Measurements from ENCODE around the gene WWC1.

The WWC1 gene

GRCh38 chr5:168357876-168358275 is 66.4 kb downstream of the WWC1 start:
- DNase-seq (ENCODE audit: extremely low spot score, insufficient read length, low read depth) (no peak), FAIRE-seq (no peak)

DNA sequence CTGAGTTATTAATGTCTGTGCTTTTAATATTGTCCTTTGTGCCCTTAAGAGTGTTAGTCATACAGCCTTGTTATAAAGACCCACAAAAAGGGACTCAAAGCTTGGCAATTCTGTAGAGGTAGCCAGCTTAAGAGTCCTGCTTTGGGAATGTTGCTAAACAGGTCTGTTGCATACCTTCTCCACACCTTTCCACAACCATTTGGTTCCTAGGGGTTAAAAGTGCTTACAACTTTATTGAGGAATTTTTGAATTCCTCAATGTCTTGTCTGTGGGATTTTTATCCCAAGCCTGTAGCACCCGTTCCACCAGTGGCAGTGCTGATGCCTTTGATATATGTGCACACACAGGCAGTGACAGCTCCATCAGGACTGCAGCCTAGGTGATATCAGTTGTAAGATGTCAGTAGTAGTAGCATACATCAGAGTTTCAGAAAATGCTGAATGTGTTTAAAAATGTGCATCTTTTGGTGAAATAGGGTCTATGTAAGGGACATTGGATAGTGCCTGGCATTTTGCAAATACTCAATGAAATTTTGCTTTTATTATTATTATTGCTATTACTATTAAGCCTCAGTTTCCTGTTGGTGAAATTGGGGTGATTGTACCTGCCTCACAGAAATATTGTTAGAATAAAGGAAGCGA is 68.5 kb downstream of the WWC1 start:
- no peak for DNase-seq (ENCODE audit: extremely low spot score, insufficient read length, low read depth)
- no peak for FAIRE-seq

DNA sequence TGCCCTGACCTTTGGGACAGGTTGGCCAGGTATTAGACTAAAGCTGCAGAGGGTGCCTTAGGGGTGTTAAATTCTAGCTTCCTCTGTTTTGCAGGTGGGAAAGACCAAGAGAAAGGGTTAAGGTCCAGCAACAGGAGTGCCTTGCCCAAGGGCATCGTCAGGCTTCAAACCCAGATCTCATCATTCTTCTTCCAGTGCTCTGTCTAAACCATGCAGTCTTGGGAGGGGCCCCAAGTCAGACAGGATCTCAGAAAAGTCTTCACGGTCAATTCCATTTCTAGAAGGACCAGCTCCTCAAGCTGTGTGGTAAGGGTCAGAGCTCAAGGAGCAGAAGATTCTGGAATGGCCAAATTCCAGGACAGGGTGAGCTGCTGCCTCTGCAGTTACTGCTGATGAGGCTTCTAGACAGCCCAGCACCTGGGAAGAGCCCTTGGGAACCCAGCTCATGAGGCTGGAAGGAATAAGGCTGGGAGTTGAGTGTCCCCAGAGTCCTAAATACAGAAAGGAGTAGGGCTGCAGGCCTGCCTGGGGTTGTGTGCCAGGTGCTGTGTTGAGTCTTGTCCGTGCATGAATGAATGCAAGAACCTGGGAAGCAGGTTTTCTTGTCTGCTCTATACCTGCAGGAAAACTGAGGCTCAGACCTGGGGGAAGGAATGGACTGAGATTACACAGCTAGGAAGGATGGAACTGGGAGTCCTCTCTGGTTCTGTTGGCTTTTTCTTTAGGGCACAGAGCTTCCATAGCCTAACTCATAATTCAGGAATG is 69.3 kb downstream of the WWC1 start:
- no peak for DNase-seq (ENCODE audit: extremely low spot score, insufficient read length, low read depth)
- no peak for FAIRE-seq

GRCh38 chr5:168362097-168362885 is 70.8 kb downstream of the WWC1 start:
- no peak for DNase-seq (ENCODE audit: extremely low spot score, insufficient read length, low read depth)

GRCh38 chr5:168364151-168364661 is 72.8 kb downstream of the WWC1 start:
- FAIRE-seq (no peak), DNase-seq (ENCODE audit: extremely low spot score, insufficient read length, low read depth) (no peak)

More at GRCh38 chr5:168362097-168362885, 70.8 kb downstream of the WWC1 start:
- FAIRE-seq, result no peak

DNA sequence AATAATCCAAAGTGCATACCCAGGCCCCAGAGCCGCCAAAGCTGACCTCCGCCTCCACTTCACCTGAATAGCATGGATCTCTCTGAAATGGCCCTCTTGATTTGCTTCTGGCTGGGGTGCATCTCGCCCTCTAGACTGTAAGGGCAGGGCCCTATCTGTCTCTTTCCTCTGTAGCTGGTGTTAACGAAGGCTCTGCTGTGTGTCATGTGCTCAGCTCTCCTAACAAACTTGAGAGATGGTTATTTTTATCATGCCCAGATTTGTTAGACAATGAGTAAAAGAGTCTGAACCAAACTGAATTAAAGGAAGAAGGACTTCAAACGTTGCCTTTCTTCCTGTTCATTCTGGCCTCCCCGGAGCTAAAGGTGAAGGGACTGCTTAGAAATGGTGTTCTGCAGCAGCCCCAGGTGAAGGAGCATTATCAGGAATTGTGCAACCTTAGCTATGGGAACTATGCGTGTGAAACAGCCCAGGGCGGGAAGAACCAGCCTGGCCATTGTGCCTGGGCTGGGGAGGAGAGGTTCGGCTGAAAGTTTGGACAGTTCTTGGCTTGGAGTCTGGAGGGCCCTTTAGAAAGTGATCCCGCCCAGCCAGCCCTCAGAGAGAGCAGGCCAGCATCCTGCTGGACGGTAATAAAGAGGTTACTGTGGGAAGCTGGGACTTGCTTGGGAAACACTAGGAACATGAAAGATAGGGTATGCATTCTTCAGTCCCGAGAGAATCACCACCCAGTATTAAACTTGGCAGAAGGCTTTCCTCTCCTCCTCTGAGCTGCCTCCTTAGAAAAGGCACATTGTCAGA is 73.5 kb downstream of the WWC1 start:
- DNase-seq (ENCODE audit: extremely low spot score, insufficient read length, low read depth) (no peak), FAIRE-seq (no peak)

DNA sequence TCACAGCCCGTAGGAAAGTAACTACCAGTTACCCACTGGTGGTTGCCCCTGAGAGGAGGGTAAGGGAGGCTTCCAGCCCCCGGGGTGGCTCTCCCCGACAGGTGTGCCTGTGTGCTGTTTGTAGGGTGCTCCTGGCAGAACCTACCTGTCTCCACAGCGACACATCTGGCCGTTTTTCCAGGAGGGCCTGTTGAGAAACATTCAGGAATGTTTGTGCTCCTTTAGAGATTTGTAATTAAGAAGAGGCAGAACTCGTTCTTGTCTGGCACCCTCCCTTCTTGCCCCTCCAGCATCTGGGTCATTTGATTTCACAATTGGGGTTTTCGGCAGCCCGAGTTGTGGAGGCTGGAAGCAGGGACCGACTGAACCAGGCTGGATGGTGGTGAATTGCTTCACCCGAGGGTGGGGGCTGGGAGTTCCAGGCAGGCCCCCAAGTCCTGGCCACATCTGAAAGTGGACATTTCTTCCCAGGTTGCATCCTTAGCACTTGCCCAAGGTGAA is 74.2 kb downstream of the WWC1 start:
- no peak for DNase-seq (ENCODE audit: extremely low spot score, insufficient read length, low read depth)

GRCh38 chr5:168366116-168366515 is 74.7 kb downstream of the WWC1 start:
- FAIRE-seq (no peak), DNase-seq (ENCODE audit: extremely low spot score, insufficient read length, low read depth) (no peak)

More for the DNA sequence above, 74.2 kb downstream of the WWC1 start:
- FAIRE-seq, result no peak

- DNase-seq (ENCODE audit: extremely low spot score, insufficient read length, low read depth) (no peak), FAIRE-seq (no peak)
Observed at GRCh38 chr5:168368854-168369253, 77.4 kb downstream of the WWC1 start.

GRCh38 chr5:168370831-168371230 is 79.4 kb downstream of the WWC1 start:
- FAIRE-seq (no peak), DNase-seq (ENCODE audit: extremely low spot score, insufficient read length, low read depth) (no peak)

DNA sequence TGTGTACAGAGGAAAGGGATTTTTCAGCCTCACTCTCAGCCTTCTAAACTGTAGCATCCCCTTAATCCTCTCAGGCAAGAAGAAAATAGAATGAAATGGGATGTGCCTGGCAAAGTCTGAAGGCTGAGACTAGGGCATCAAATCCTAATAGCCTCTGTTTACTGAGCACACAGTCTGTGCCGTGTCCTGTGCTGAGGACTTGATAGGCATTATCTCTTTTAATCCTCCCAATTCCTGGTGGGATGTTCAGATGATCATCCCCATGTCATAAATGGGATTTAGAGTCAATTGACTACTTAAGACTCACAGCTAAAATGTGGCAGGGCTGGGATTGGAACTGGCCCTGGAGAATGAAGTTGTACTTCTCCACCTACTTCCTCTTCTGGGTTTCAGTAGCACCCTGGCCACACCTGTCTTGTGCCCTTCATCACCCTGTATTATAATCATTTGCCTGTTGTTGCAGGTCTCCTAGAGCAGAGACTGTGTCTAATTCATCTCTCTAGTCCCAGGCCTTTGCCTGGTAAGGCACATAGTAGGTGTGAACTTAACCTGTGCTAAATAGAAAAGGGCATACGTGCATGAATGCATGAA is 81.0 kb downstream of the WWC1 start:
- DNase-seq (ENCODE audit: extremely low spot score, insufficient read length, low read depth), result no peak
- no peak for FAIRE-seq

GRCh38 chr5:168374532-168374931 is 83.1 kb downstream of the WWC1 start:
- no peak for FAIRE-seq

GRCh38 chr5:168375214-168375613 is 83.8 kb downstream of the WWC1 start:
- DNase-seq (ENCODE audit: extremely low spot score, insufficient read length, low read depth), result no peak
- no peak for FAIRE-seq

More at GRCh38 chr5:168374532-168374931, 83.1 kb downstream of the WWC1 start:
- DNase-seq (ENCODE audit: extremely low spot score, insufficient read length, low read depth), result no peak

DNA sequence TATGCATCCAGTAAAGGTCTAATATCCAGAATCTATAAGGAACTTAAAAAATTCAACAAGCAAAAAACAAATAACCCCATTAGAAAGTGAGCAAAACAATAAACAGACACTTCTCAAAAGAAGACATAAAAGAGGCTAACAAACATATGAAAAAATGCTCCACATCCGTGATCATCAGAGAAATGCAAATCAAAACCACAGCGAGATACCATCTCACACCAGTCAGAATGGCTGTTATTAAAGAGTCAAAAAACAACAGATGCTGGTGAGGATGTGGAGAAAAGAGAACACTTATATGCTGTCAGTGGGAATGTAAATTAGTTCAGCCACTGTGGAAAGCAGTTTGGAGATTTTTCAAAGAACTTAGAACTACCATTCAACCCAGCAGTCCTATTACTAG is 86.1 kb downstream of the WWC1 start:
- FAIRE-seq (peak; percentile 26), DNase-seq (ENCODE audit: extremely low spot score, insufficient read length, low read depth) (no peak)

- DNase-seq (ENCODE audit: extremely low spot score, insufficient read length, low read depth) (no peak), FAIRE-seq (no peak)
Observed at GRCh38 chr5:168378741-168379140, 87.3 kb downstream of the WWC1 start.

DNA sequence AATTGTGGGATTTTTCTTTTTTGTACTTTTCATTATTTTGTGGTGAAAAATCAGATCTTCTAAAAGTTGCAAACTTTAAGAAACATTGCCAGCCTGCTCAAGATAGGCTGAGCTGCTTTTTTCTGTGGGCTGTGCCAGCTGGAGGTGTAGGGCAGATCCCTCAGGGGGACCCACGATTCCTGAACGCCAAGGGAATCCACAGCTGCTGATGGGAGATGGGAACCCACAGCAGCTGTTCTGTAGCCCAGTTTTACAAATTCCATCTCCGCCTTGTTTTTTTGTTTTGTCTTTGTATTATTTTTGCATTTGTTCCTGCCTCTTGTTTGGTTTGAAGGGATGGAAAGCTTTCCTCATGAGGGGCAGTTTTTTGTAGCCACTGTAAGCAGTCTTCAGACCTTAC is 91.0 kb downstream of the WWC1 start:
- FAIRE-seq, result no peak
- DNase-seq (ENCODE audit: extremely low spot score, insufficient read length, low read depth), result no peak

- no peak for FAIRE-seq
Observed at GRCh38 chr5:168390491-168390890, 99.0 kb downstream of the WWC1 start.

DNA sequence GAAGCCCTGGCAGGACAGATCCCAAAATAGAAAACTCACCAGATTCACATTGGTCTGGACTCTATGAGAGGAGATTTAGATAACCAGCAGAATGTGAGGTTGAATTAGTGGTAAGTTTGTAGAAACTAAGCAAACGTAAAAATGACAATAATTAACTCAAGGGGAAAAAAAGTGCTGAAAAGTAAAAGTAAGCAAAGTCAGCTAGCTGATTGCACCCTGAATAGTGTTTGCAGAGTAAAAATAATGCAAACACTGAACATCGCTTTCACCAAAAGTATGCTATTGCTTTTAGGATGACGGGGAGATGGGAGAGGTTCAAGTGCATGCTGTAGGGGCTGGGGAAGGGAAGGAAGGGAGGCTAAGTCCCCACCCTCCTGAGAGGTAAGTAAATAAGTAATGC is 102.3 kb downstream of the WWC1 start:
- DNase-seq (ENCODE audit: extremely low spot score, insufficient read length, low read depth) (no peak), FAIRE-seq (no peak)

More at GRCh38 chr5:168390491-168390890, 99.0 kb downstream of the WWC1 start:
- no peak for DNase-seq (ENCODE audit: extremely low spot score, insufficient read length, low read depth)

Data from GM18507 (cell line).